Natural killer cell (primary cell): ENCODE measurements around the gene SDR42E1. TPM values are rescaled to one million over a fixed set of nuclear protein-coding genes. Genes with fewer than 3 reads are reported as not detected.

Source experiments
- ATAC-seq, 3 donors: fragments of 150-1000 bp in 2 of 3; fragments of 200-7000 bp in 1 of 3; cut with Tn5 transposase; 1 replicate in 1 of 3; 2 replicates in 2 of 3; pipeline ENCODE4 v1.10.0; 2021; ENCODE audit warnings: mild to moderate bottlenecking in 2 of 3, moderate library complexity in 2 of 3
- DNase-seq, 2 donors: peaks; one replicate each; pipeline versions ENCODE4 v3.0.0 to v3.0.0-alpha.2; 2013 to 2021; ENCODE audit warnings: mixed read lengths in 1 of 2
- H3K27ac ChIP-seq: one replicate; pipeline ENCODE4 v1.5.1; 2013; ENCODE audit warnings: mild to moderate bottlenecking, low read length
- H3K27me3 ChIP-seq: one replicate; pipeline ENCODE4 v1.6.1; 2013; ENCODE audit warnings: low read length; ENCODE audit not compliant: control insufficient read depth, insufficient read depth
- H3K36me3 ChIP-seq: one replicate; pipeline ENCODE4 v1.6.1; 2013; ENCODE audit warnings: low read length; ENCODE audit not compliant: control insufficient read depth, insufficient read depth
- H3K4me1 ChIP-seq: one replicate; pipeline ENCODE4 v1.6.1; 2013; ENCODE audit warnings: low read length; ENCODE audit not compliant: control insufficient read depth, insufficient read depth
- H3K4me3 ChIP-seq: one replicate; pipeline ENCODE4 v1.5.1; 2013; ENCODE audit warnings: low read length
- H3K9me3 ChIP-seq: one replicate; pipeline ENCODE4 v1.6.1; 2013; ENCODE audit warnings: low read length; ENCODE audit not compliant: control insufficient read depth, insufficient read depth
- H3K27ac Mint-ChIP-seq, 2 donors: one replicate each; pipeline ENCODE4 v1.8.0; 2022; ENCODE audit warnings: mild to moderate bottlenecking in 2 of 2, mixed read lengths in 2 of 2, moderate library complexity in 1 of 2
- H3K27me3 Mint-ChIP-seq, 2 donors: one replicate each; pipeline ENCODE4 v1.8.0; 2022; ENCODE audit warnings: low read depth in 2 of 2, mixed read lengths in 2 of 2
- H3K36me3 Mint-ChIP-seq: one replicate; pipeline ENCODE4 v1.8.0; 2022; ENCODE audit warnings: mixed read lengths
- H3K4me1 Mint-ChIP-seq, 2 donors: one replicate each; pipeline ENCODE4 v1.8.0; 2022; ENCODE audit warnings: mixed read lengths in 2 of 2
- H3K4me3 Mint-ChIP-seq: one replicate; pipeline ENCODE4 v1.8.0; 2022; ENCODE audit warnings: mild to moderate bottlenecking, moderate library complexity, mixed read lengths
- H3K9me3 Mint-ChIP-seq, 2 donors: one replicate each; pipeline ENCODE4 v1.8.0; 2022; ENCODE audit warnings: mixed read lengths in 2 of 2
- CTCF ChIP-seq: fragments of 200-600 bp; IDR thresholded peaks from one replicate; pipeline ENCODE4 v1.8.0; 2022; ENCODE audit warnings: antibody characterized with exemption
- WGBS: methylation state at CpG from one replicate; pipeline ENCODE4 v1.1.7; 2013; ENCODE audit warnings: missing lambda C conversion rate; ENCODE audit not compliant: insufficient coverage; 5-methylcytosine and 5-hydroxymethylcytosine counted together
- intact Hi-C: fragments of 100-400 bp; cut with micrococcal nuclease; formaldehyde crosslinking; loops from one replicate; pipeline ENCODE4 v1.14.2; 2022
- total RNA-seq, 4 donors: library from RNA; stranded (reverse); fragments of 120-200 nt in 1 of 4; gene quantifications; one replicate each; pipeline versions ENCODE4 v1.2.3 to v1.2.4, GENCODE V29; 2013 to 2022

The SDR42E1 gene
- total RNA-seq, 3 donors from 2014 or later (not counting 1 experiment from before 2014, with no cell fraction given) = 3.6 to 8.5 (median 6.3) TPM

GRCh38 chr16:82006036-82006435 lies 5.2 kb downstream of the SDR42E1 start:
- H3K4me3 ChIP-seq = no peak overlapping the region
- Mint-ChIP-seq H3K36me3 (no peaks in the 10 kb centered on the region), H3K4me3 (no peak overlapping the region), H3K4me1 (peaks cover 28 to 36% of the 10 kb centered on the region in 2 donors), H3K27me3 (no peaks in the 10 kb centered on the region), H3K9me3 (no peaks in the 10 kb centered on the region), H3K27ac (no peak overlapping the region)
- 95% methylated on average over 3 of the region's 5 CpGs for WGBS
- intact Hi-C loops = no loop called here
- no peaks in the 10 kb centered on the region for H3K36me3 ChIP-seq
- no peaks in the 10 kb centered on the region for H3K27me3 ChIP-seq
- no peak overlapping the region for H3K27ac ChIP-seq
- TF ChIP-seq CTCF = no peak
- no peak for DNase-seq
- no peak for ATAC-seq
- H3K4me1 ChIP-seq = peaks cover 7% of the 10 kb centered on the region
- peaks cover 5% of the 10 kb centered on the region for H3K9me3 ChIP-seq

- peaks cover 2% of the 10 kb centered on the region for H3K36me3 ChIP-seq
- no peaks in the 10 kb centered on the region for H3K9me3 Mint-ChIP-seq
- H3K27me3 ChIP-seq = no peaks in the 10 kb centered on the region
- no peak overlapping the region for H3K27ac Mint-ChIP-seq
- no peaks in the 10 kb centered on the region for H3K36me3 Mint-ChIP-seq
- peaks cover 20 to 28% of the 10 kb centered on the region in 2 donors for H3K4me1 Mint-ChIP-seq
- H3K4me3 ChIP-seq = no peak overlapping the region
- ATAC-seq = no peak
- H3K27ac ChIP-seq = no peak overlapping the region
- no peaks in the 10 kb centered on the region for H3K4me1 ChIP-seq
- TF ChIP-seq CTCF = no peak
- H3K4me3 Mint-ChIP-seq = no peak overlapping the region
- peaks cover 5% of the 10 kb centered on the region for H3K9me3 ChIP-seq
- no peaks in the 10 kb centered on the region for H3K27me3 Mint-ChIP-seq
- no peak for DNase-seq
- intact Hi-C loops = no loop called here
- WGBS = 93% methylated on average over 6 of the region's 6 CpGs
Observed at GRCh38 chr16:82005027-82005830, 6.0 kb downstream of the SDR42E1 start.

- 87% methylated on average over 5 of the region's 5 CpGs for WGBS
- Mint-ChIP-seq H3K36me3 (no peaks in the 10 kb centered on the region), H3K9me3 (no peaks in the 10 kb centered on the region), H3K27me3 (no peaks in the 10 kb centered on the region), H3K4me1 (peaks cover 13 to 23% of the 10 kb centered on the region in 2 donors), H3K4me3 (no peak overlapping the region), H3K27ac (no peak overlapping the region)
- ATAC-seq (no peak), DNase-seq (no peak)
- TF ChIP-seq CTCF = no peak
- Histone ChIP-seq H3K27ac (no peak overlapping the region), H3K4me1 (no peaks in the 10 kb centered on the region), H3K27me3 (no peaks in the 10 kb centered on the region), H3K36me3 (peaks cover 7% of the 10 kb centered on the region), H3K4me3 (no peak overlapping the region), H3K9me3 (peaks cover 5% of the 10 kb centered on the region)
- intact Hi-C loops = no loop called here
Observed at GRCh38 chr16:82004601-82005000, 6.7 kb downstream of the SDR42E1 start.

GRCh38 chr16:82002831-82003230 lies 8.4 kb downstream of the SDR42E1 start:
- Mint-ChIP-seq H3K36me3 (peaks cover 7% of the 10 kb centered on the region), H3K27ac (no peak overlapping the region)

More at GRCh38 chr16:82002831-82003230, 8.4 kb downstream of the SDR42E1 start:
- Mint-ChIP-seq H3K4me1 (peaks cover 7 to 11% of the 10 kb centered on the region in 2 donors), H3K27me3 (no peaks in the 10 kb centered on the region), H3K9me3 (no peaks in the 10 kb centered on the region), H3K4me3 (no peak overlapping the region)
- Histone ChIP-seq H3K9me3 (no peaks in the 10 kb centered on the region), H3K27me3 (no peaks in the 10 kb centered on the region), H3K4me1 (no peaks in the 10 kb centered on the region), H3K27ac (no peak overlapping the region), H3K4me3 (no peak overlapping the region), H3K36me3 (peaks cover 15% of the 10 kb centered on the region)
- WGBS = 93% methylated on average over 3 of the region's 3 CpGs
- TF ChIP-seq CTCF = no peak
- DNase-seq (no peak), ATAC-seq (no peak)
- intact Hi-C loops = no loop called here
